Vagina (tissue), 2 donors: ENCODE data around the gene PEMT.

Experiments
- POLR2A ChIP-seq, 2 donors: fragments of 450-650 bp; IDR thresholded peaks; one replicate each; pipeline ENCODE4 v1.6.1; 2017; ENCODE audit warnings: antibody characterized with exemption in 2 of 2, mild to moderate bottlenecking in 2 of 2, moderate library complexity in 2 of 2
- TF ChIP-seq, protein P1 (sequence below), 3 experiments: fragments of 450-650 bp in 2 of 3; fragments of 200-600 bp in 1 of 3; sonication (generic) in 1 of 3; IDR thresholded peaks; one replicate each; pipeline ENCODE4 v1.5.1; 2017 to 2019; ENCODE audit warnings: antibody characterized with exemption in 3 of 3, mild to moderate bottlenecking in 2 of 3, moderate library complexity in 2 of 3

GRCh38 chr17:17554266-17554665, 37.2 kb downstream of the PEMT start:
- TF ChIP-seq, protein P1, sequence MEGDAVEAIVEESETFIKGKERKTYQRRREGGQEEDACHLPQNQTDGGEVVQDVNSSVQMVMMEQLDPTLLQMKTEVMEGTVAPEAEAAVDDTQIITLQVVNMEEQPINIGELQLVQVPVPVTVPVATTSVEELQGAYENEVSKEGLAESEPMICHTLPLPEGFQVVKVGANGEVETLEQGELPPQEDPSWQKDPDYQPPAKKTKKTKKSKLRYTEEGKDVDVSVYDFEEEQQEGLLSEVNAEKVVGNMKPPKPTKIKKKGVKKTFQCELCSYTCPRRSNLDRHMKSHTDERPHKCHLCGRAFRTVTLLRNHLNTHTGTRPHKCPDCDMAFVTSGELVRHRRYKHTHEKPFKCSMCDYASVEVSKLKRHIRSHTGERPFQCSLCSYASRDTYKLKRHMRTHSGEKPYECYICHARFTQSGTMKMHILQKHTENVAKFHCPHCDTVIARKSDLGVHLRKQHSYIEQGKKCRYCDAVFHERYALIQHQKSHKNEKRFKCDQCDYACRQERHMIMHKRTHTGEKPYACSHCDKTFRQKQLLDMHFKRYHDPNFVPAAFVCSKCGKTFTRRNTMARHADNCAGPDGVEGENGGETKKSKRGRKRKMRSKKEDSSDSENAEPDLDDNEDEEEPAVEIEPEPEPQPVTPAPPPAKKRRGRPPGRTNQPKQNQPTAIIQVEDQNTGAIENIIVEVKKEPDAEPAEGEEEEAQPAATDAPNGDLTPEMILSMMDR (IDR thresholded peaks at IDR 0.05), result no peak
- no peak for TF ChIP-seq POLR2A (IDR thresholded peaks at IDR 0.05)
